ENCODE results near the gene EPHA6. TPM values are rescaled to one million over a fixed set of nuclear protein-coding genes. Genes with fewer than 3 reads are reported as not detected.

Gene EPHA6
- total and polyA plus RNA-seq, 9 of the 15 experiments (the other 6 are each of a cell fraction or from before 2014, with no cell fraction given), result not detected

GRCh38 chr3:97359977-97360376 is 545.6 kb downstream of the EPHA6 start:
- H3K27me3 ChIP-seq (ENCODE audit: control insufficient read depth in 2 of 2, insufficient read depth in 2 of 2, low read length in 2 of 2), result no peaks in the 10 kb centered on the region
- ATAC-seq, result no peak
- H3K9me1 ChIP-seq (ENCODE audit: control insufficient read depth, insufficient read depth, low read length), result no peaks in the 10 kb centered on the region
- no peak for FAIRE-seq
- H3K9me3 ChIP-seq (replicated peaks; ENCODE audit: control insufficient read depth, insufficient read depth, low read depth, low read length), result no peaks in the 10 kb centered on the region
- H3K36me3 ChIP-seq (ENCODE audit: control insufficient read depth, insufficient read depth, low read length), result no peaks in the 10 kb centered on the region
- H3K9ac ChIP-seq (ENCODE audit: insufficient read depth in 1 of 2, low read depth in 2 of 2, low read length in 2 of 2), result no peak overlapping the region
- H3K4me2 ChIP-seq (ENCODE audit: insufficient read depth, low read length), result no peak overlapping the region
- no peak for DNase-seq (ENCODE audit: extremely low read depth in 1 of 4, low spot score in 3 of 4)
- in situ Hi-C loops (cut with MboI) (no loop called here), intact Hi-C loops (cut with micrococcal nuclease) (no loop called here)
- no peaks in the 10 kb centered on the region for H3K79me2 ChIP-seq (ENCODE audit: control insufficient read depth, insufficient read depth, low read length)
- no peaks in the 10 kb centered on the region for H3K4me1 ChIP-seq (replicated peaks in 1 of 2; ENCODE audit: control insufficient read depth in 2 of 2, insufficient read depth in 2 of 2, low read length in 2 of 2)
- no peak overlapping the region for H3K4me3 ChIP-seq
- H3K27ac ChIP-seq (ENCODE audit: extremely low read depth, low read depth, low read length), result no peak overlapping the region
- no TSS peak for BruUV-seq (replicated peaks)
- WGBS (ENCODE audit: insufficient coverage, low coverage, missing lambda C conversion rate), result 0% methylated on average over 2 of the region's 2 CpGs
- H2AFZ ChIP-seq (ENCODE audit: low read depth, low read length), result no peak overlapping the region
- ChIA-PET CTCF (ENCODE audit: low intra/inter-chr PET ratio) (no interaction called here), POLR2A (no interaction called here)
- no peaks in the 10 kb centered on the region for H4K20me1 ChIP-seq (replicated peaks; ENCODE audit: control insufficient read depth, insufficient read depth, low read length)
- TF ChIP-seq ZBTB49 (CRISPR knock-in tag; IDR thresholded peaks at IDR 0.05; ENCODE audit: borderline replicate concordance), result no peak
- no peak for TF ChIP-seq TFAM (CRISPR knock-in tag; conservative IDR thresholded peaks at IDR 0.05)
- no peak for TF ChIP-seq MECOM (CRISPR knock-in tag; IDR thresholded peaks at IDR 0.05)
- no peak for TF ChIP-seq HMGXB4 (CRISPR knock-in tag; IDR thresholded peaks at IDR 0.05)
- TF ChIP-seq ZBTB9 (CRISPR knock-in tag; IDR thresholded peaks at IDR 0.05), result no peak
- TF ChIP-seq ZNF644 (tag; IDR thresholded peaks at IDR 0.05; ENCODE audit: low read depth), result no peak
- TF ChIP-seq C11orf30 (IDR thresholded peaks at IDR 0.05; ENCODE audit: low read depth), result no peak

Data from K562 (cell line).